OCI-LY7 (cell line): ENCODE data around the gene DAB1. TPM values are rescaled to one million over a fixed set of nuclear protein-coding genes. Genes with fewer than 3 reads are reported as not detected.
"Not testable (repeated sequence)": the region's sequence is repeated elsewhere in the genome, so short reads cannot be mapped to it uniquely, and the experiment has no call there.

Experiments
- BruUV-seq: library from RNA; stranded (reverse); fragments of 400-500 nt; replicated peaks from 2 replicates; lab custom pipeline; 2021; lab: Mats Ljungman, UMichigan
- CTCF ChIA-PET: fragments of 300-600 bp; sonication (Branson Sonifier 250); formaldehyde crosslinking; loops from one replicate; lab custom pipeline; 2022; ENCODE audit warnings: antibody characterized with exemption; ENCODE audit not compliant: unreplicated experiment; lab: Charles Lee
- POLR2A ChIA-PET: fragments of 300-600 bp; sonication (Branson Sonifier 250); formaldehyde crosslinking; loops from one replicate; lab custom pipeline; 2022; ENCODE audit warnings: antibody characterized with exemption; lab: Charles Lee
- DNase-seq: peaks from one replicate; pipeline ENCODE4 v3.0.0-alpha.2; 2015; ENCODE audit warnings: low spot score
- H2AFZ ChIP-seq: fragments of 200-600 bp; sonication (generic), shearing (Covaris generic); 2 replicates; pipeline ENCODE4 v1.6.1; 2014; ENCODE audit warnings: mild to moderate bottlenecking, antibody characterized with exemption, low read length, moderate library complexity
- H3K27ac ChIP-seq: fragments of 200-600 bp; sonication (generic); 2 replicates; pipeline ENCODE4 v1.5.1; 2014; ENCODE audit warnings: mixed run types, low read depth, mild to moderate bottlenecking, moderate library complexity, low read length, inconsistent platforms; ENCODE audit not compliant: poor library complexity, severe bottlenecking
- H3K36me3 ChIP-seq: fragments of 200-600 bp; sonication (generic); 2 replicates; pipeline ENCODE4 v1.6.1; 2014; ENCODE audit warnings: mild to moderate bottlenecking, antibody characterized with exemption, low read length, moderate library complexity, mixed read lengths; ENCODE audit not compliant: insufficient read depth
- H3K4me1 ChIP-seq: fragments of 200-600 bp; sonication (generic); 2 replicates; pipeline ENCODE4 v1.5.1; 2014; ENCODE audit warnings: mild to moderate bottlenecking, low read length; ENCODE audit not compliant: insufficient read depth, poor library complexity, severe bottlenecking
- H3K4me2 ChIP-seq: fragments of 200-600 bp; sonication (generic); 2 replicates; pipeline ENCODE4 v1.6.1; 2014; ENCODE audit warnings: mild to moderate bottlenecking, low read length
- H3K4me3 ChIP-seq: fragments of 200-600 bp; sonication (generic); 2 replicates; pipeline ENCODE4 v1.5.1; 2014; ENCODE audit warnings: mild to moderate bottlenecking, low read depth, low read length; ENCODE audit not compliant: poor library complexity, severe bottlenecking
- H3K79me2 ChIP-seq: fragments of 200-600 bp; sonication (generic); 2 replicates; pipeline ENCODE4 v1.6.1; 2016; ENCODE audit warnings: low read depth, mild to moderate bottlenecking, low read length, moderate library complexity, mixed read lengths; ENCODE audit not compliant: insufficient read depth
- H3K9me2 ChIP-seq: fragments of 200-600 bp; sonication (generic); 2 replicates; pipeline ENCODE4 v1.6.1; 2016; ENCODE audit warnings: mild to moderate bottlenecking, low read length, mixed read lengths; ENCODE audit not compliant: insufficient read depth
- H3K9me3 ChIP-seq: fragments of 200-600 bp; sonication (generic); 2 replicates; pipeline ENCODE4 v1.6.1; 2014; ENCODE audit warnings: mild to moderate bottlenecking, mixed run types, low read length, mixed read lengths
- H4K20me1 ChIP-seq: fragments of 200-600 bp; sonication (generic); 2 replicates; pipeline ENCODE4 v1.6.1; 2014; ENCODE audit warnings: mild to moderate bottlenecking, antibody characterized with exemption, low read length, moderate library complexity, mixed read lengths; ENCODE audit not compliant: insufficient read depth
- CTCF ChIP-seq: fragments of 200-600 bp; sonication (generic); conservative IDR thresholded peaks from 2 replicates; pipeline ENCODE4 v1.5.1; 2014; ENCODE audit warnings: mild to moderate bottlenecking, antibody characterized with exemption, low read length, moderate library complexity, mixed read lengths
- EZH2phosphoT487 ChIP-seq: fragments of 200-600 bp; sonication (generic); IDR thresholded peaks from 2 replicates; pipeline ENCODE4 v1.6.1; 2018; ENCODE audit warnings: low read depth, borderline replicate concordance, mild to moderate bottlenecking, mixed run types, antibody characterized with exemption, low read length, moderate library complexity, mixed read lengths
- intact Hi-C: fragments of 100-400 bp; cut with micrococcal nuclease; formaldehyde crosslinking; loops from one replicate; pipeline ENCODE4 v1.10.0; 2022; ENCODE audit not compliant: unreplicated experiment
- total RNA-seq, 2 experiments: library from RNA; depleted of rRNA in 1 of 2; stranded (reverse); fragments of >200 nt in 1 of 2; shearing (Covaris generic) in 1 of 2; gene quantifications; 2 replicates each; pipeline ENCODE4 v1.2.3, GENCODE V29; 2014 to 2022

Gene DAB1
- total RNA-seq, 2 experiments from 2014 or later: not detected

- Histone ChIP-seq H3K36me3 (no peaks in the 10 kb centered on the region), H3K9me2 (no peaks in the 10 kb centered on the region), H3K4me2 (no peak overlapping the region), H3K27ac (no peak overlapping the region), H4K20me1 (no peaks in the 10 kb centered on the region), H2AFZ (no peak overlapping the region), H3K4me3 (no peak overlapping the region), H3K9me3 (no peaks in the 10 kb centered on the region), H3K79me2 (no peaks in the 10 kb centered on the region), H3K4me1 (no peaks in the 10 kb centered on the region)
- CTCF ChIA-PET: no interaction called here
- TF ChIP-seq CTCF (no peak), EZH2phosphoT487 (no peak)
- no peak for DNase-seq
- intact Hi-C loops: no loop called here
- POLR2A ChIA-PET: no interaction called here
- no TSS peak for BruUV-seq
These were observed 334.6 kb downstream of the DAB1 start for GRCh38 chr1:57089221-57089620.

GRCh38 chr1:57088653-57089052 lies 335.2 kb downstream of the DAB1 start:
- Histone ChIP-seq H4K20me1 (no peaks in the 10 kb centered on the region), H2AFZ (no peak overlapping the region), H3K4me1 (no peaks in the 10 kb centered on the region), H3K4me3 (no peak overlapping the region), H3K79me2 (no peaks in the 10 kb centered on the region), H3K27ac (no peak overlapping the region), H3K9me2 (no peaks in the 10 kb centered on the region), H3K36me3 (no peaks in the 10 kb centered on the region), H3K4me2 (no peak overlapping the region), H3K9me3 (no peaks in the 10 kb centered on the region)
- CTCF ChIA-PET: no interaction called here
- POLR2A ChIA-PET: no interaction called here
- no TSS peak for BruUV-seq
- intact Hi-C loops: no loop called here
- no peak for DNase-seq
- TF ChIP-seq CTCF: no peak
- no peak for TF ChIP-seq EZH2phosphoT487

- intact Hi-C loops, CTCF ChIA-PET: not testable (repeated sequence)
These were observed 336.2 kb downstream of the DAB1 start for GRCh38 chr1:57087660-57088059.

More at GRCh38 chr1:57087660-57088059, 336.2 kb downstream of the DAB1 start:
- H3K9me2 ChIP-seq, H3K27ac ChIP-seq, DNase-seq, H3K4me1 ChIP-seq, H2AFZ ChIP-seq, POLR2A ChIA-PET, H3K9me3 ChIP-seq, H3K79me2 ChIP-seq, H3K4me3 ChIP-seq, BruUV-seq, H3K4me2 ChIP-seq, H3K36me3 ChIP-seq, H4K20me1 ChIP-seq: not testable (repeated sequence)
